Activated CD8-positive, alpha-beta T cell treated with anti-CD3 and anti-CD28 coated beads, Interleukin-2, amount 10 ng/mL, durations not matched to agents 7 days and 5 days (primary cell): ENCODE results near the gene SLC6A3. TPM values are rescaled to one million over a fixed set of nuclear protein-coding genes. Genes with fewer than 3 reads are reported as not detected.
"Not testable (repeated sequence)": the region's sequence is repeated elsewhere in the genome, so short reads cannot be mapped to it uniquely, and the experiment has no call there.

Experiments
- ATAC-seq: fragments of 150-1000 bp; cut with Tn5 transposase; one replicate; pipeline ENCODE4 v1.10.0; 2021; ENCODE audit warnings: moderate library complexity
- CTCF ChIA-PET: fragments of 350-600 bp; sonication (Branson Sonifier 250); formaldehyde crosslinking; loops from one replicate; lab custom pipeline; 2021; ENCODE audit warnings: antibody characterized with exemption; lab: Charles Lee
- POLR2A ChIA-PET: fragments of 350-600 bp; sonication (Branson Sonifier 250); formaldehyde crosslinking; loops from one replicate; lab custom pipeline; 2021; ENCODE audit warnings: antibody characterized with exemption; lab: Charles Lee
- DNase-seq: peaks from one replicate; pipeline ENCODE4 v3.0.0-alpha.2; 2020
- H3K27ac Mint-ChIP-seq: one replicate; pipeline ENCODE4 v1.8.0; 2021; ENCODE audit warnings: mild to moderate bottlenecking, mixed read lengths
- H3K27me3 Mint-ChIP-seq: one replicate; pipeline ENCODE4 v1.8.0; 2021; ENCODE audit warnings: low read depth, mixed read lengths
- H3K36me3 Mint-ChIP-seq: one replicate; pipeline ENCODE4 v1.8.0; 2021; ENCODE audit warnings: low read depth, mixed read lengths
- H3K4me1 Mint-ChIP-seq: one replicate; pipeline ENCODE4 v1.8.0; 2021; ENCODE audit warnings: low read depth, mixed read lengths
- H3K4me3 Mint-ChIP-seq: one replicate; pipeline ENCODE4 v1.8.0; 2021; ENCODE audit warnings: mild to moderate bottlenecking, mixed read lengths
- H3K9me3 Mint-ChIP-seq: one replicate; pipeline ENCODE4 v1.8.0; 2022; ENCODE audit warnings: mixed read lengths; ENCODE audit not compliant: insufficient read depth
- total RNA-seq, 2 experiments: library from RNA; stranded (reverse); gene quantifications; one replicate each; pipeline ENCODE4 v1.2.3, GENCODE V29; 2021

Gene SLC6A3
- total RNA-seq, 2 experiments from 2014 or later = not detected

DNA sequence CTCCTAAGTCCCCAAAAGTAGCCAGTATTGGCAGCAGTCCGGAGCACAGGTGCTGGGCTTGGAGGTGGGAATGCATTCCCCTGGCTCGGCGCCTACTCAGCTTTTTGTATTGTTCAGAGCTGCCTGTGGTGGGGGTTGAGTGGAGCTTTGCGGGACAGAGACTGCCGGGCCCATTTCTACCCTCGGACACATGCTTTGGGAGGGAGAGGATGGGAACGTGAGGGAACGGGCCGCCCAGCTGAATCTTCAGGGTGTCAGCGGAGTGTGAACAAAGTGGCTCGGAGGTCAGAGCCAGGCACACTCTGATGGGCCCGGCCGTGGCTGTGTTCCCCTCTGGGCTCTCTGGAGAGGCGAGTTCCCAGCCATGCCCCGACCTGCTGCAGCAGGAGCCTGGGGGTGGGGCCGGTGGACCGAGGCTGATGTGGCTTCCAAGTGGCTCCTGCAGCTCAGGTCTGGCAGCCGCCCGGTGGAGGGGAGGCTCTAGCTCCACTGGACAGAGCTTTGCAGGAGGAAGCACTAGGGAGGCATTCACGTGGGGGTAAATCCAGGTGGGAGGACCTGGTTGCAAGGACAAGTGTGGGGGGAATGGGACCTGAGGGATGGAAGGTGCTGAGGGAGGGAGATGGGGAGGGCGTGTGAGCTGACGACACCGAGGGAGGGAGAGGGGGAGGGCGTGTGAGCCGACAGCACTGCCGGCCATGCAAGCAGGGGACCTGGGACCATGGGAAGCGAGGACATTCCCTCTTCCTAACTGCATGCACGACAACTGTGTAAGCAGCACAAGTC lies 31.1 kb upstream of the SLC6A3 start:
- POLR2A ChIA-PET = no interaction called here
- H3K4me3 Mint-ChIP-seq = no peak overlapping the region
- CTCF ChIA-PET = no interaction called here
- H3K27ac Mint-ChIP-seq = no peak overlapping the region
- no peaks in the 10 kb centered on the region for H3K27me3 Mint-ChIP-seq
- ATAC-seq = no peak
- H3K36me3 Mint-ChIP-seq = peaks cover 12% of the 10 kb centered on the region
- DNase-seq = no peak
- H3K4me1 Mint-ChIP-seq = no peaks in the 10 kb centered on the region
- no peaks in the 10 kb centered on the region for H3K9me3 Mint-ChIP-seq

DNA sequence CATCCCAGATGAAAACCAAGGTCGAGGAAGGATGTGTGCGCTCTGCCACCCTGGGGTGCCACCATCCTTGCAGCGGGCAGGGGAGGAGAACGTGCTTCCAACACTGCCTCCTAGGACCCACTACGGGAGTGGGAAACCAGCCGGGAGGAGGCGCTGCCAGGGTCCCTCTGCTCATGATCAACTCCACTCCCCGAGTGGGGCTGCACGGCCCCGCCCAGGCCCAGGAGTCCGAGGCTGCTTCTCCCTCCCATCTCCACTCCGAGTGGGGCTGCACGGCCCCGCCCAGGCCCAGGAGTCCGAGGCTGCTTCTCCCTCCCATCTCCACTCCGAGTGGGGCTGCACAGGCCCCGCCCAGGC lies 30.3 kb upstream of the SLC6A3 start:
- ATAC-seq, H3K27ac Mint-ChIP-seq, H3K9me3 Mint-ChIP-seq, POLR2A ChIA-PET, H3K4me1 Mint-ChIP-seq, H3K27me3 Mint-ChIP-seq, CTCF ChIA-PET, H3K4me3 Mint-ChIP-seq, DNase-seq: not testable (repeated sequence)
- peaks cover 12% of the 10 kb centered on the region for H3K36me3 Mint-ChIP-seq

DNA sequence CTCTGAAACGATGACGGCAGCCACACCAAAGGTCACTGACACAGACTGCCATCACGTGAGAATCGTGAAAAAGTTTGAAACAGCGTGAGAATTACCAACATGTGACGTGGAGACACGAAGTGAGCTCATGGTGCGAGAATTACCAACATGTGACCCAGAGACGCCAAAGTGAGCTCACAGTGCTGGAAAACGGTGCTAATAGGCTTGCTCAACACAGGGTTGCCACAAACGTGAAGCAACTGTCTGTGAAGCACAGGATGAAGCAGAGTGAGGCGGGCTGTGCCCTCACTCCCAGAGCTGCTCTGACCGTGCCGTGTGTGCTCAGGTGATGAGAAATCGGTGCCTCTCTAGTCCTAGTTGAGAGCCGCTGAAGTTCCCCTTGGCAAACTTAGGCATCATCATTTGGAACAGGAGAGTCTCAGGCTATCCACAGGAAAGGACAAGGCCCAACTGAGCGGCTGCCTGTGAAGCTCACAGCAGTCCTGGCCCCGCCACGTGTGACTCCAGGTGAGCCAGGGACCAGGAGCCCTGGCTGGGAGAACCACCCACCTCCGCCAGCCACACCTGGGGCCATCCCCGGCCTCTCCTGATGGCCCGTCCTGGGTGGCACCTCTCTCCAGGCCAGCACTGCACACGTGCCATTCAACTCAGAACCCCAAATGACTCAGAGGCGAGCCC lies 29.8 kb upstream of the SLC6A3 start:
- H3K27ac Mint-ChIP-seq = no peak overlapping the region
- ATAC-seq (no peak), DNase-seq (no peak)
- no peak overlapping the region for H3K4me3 Mint-ChIP-seq
- ChIA-PET POLR2A (no interaction called here), CTCF (interaction anchor here (1.3 kb wide), 1 partner anchor 170 kb away, joined by 5 read pairs; no protein-coding TSS in a partner anchor)
- peaks cover 12% of the 10 kb centered on the region for H3K36me3 Mint-ChIP-seq
- no peaks in the 10 kb centered on the region for H3K4me1 Mint-ChIP-seq
- no peaks in the 10 kb centered on the region for H3K9me3 Mint-ChIP-seq
- no peaks in the 10 kb centered on the region for H3K27me3 Mint-ChIP-seq

DNA sequence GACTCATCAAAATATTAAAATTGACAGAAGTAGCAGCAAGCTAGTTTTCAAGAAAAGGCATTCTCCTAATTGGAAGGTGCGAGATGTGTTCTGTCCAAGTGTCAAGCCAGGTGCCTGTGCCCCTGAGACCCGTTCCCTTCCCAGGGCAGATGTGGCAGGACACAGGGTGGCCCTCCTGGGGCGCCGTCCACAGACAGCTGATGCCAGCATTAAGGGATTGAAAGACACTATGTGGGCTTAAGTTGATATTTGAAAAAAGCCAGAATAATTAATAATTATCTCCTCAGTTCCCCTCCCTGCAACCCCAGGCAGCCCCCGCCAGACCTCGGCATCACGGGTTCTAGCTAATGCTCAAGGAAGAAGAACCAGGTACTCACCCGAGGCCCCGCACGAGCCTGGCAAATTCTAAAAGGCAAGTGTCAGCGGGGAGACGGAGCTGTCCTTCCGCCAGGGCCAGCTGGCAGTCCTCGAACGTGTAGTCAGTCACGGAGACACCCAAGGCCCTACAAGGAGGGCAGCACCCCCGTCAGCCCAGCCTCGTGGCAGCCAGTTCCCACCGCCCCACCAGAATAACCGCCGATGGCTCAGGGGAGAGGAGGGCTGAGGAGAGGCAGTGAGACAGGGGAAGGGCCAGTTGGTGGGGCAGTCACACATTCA lies 29.1 kb upstream of the SLC6A3 start:
- Mint-ChIP-seq H3K27me3 (no peaks in the 10 kb centered on the region), H3K4me1 (no peaks in the 10 kb centered on the region), H3K4me3 (no peak overlapping the region), H3K27ac (no peak overlapping the region), H3K9me3 (no peaks in the 10 kb centered on the region), H3K36me3 (peaks cover 12% of the 10 kb centered on the region)
- ATAC-seq = no peak
- DNase-seq = no peak
- POLR2A ChIA-PET = no interaction called here
- CTCF ChIA-PET = interaction anchor here (1.3 kb wide), 1 partner anchor 171 kb away, joined by 5 read pairs; no protein-coding TSS in a partner anchor

DNA sequence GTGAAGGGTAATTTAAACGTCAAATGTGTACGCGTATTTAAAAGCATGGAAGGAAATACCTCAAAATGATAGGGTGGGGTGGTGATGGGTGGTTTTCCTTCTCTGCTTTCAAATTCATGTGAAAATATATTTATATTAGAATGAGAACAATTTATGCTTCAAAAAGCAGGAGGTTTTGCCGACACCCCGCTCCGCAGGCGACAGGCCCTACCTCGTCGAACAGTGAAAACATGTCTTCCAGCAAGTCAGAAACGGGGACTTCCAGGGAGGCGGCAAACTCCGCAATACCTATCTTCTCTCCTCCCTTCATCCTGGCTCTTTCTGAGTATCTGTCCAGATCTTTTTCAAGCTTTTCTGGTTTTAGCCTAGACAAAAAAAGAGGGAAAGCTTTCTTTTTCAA lies 28.5 kb upstream of the SLC6A3 start:
- Mint-ChIP-seq H3K4me1 (no peaks in the 10 kb centered on the region), H3K9me3 (no peaks in the 10 kb centered on the region), H3K4me3 (no peak overlapping the region), H3K27ac (no peak overlapping the region), H3K27me3 (no peaks in the 10 kb centered on the region), H3K36me3 (peaks cover 9% of the 10 kb centered on the region)
- ChIA-PET CTCF (interaction anchor here (1.3 kb wide), 1 partner anchor 171 kb away, joined by 5 read pairs; no protein-coding TSS in a partner anchor), POLR2A (no interaction called here)
- no peak for ATAC-seq
- no peak for DNase-seq

DNA sequence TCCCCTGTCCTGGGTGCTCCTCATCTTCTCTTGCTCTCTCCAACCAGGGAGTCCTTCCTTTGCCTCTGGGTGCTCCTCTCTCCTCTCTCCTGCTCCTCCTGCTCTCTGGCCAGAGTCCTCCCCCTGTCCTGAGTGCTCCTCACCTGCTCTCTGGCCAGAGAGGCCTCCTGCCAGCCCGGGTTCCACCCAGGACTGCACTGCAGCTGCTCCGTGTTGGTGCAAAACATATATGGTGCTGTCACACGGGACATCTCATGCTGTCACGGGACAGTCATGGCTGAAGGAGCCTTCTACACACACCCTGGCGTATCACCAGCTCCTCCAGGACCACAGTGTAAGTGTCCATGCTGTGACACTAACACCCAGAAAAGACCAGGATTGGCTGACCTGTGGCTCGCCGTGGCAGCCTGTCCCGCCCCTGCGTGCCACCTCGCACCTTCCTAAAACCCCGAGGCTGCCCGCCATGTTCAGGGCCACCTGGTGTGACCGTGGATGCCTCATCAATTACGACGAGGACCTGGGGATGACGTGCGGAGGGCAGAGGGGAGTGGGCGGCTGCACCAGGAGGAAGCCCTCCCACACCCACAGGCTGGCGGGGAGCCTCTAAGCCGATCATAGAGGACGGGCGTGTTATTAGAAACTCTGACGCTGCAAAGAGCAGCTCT lies 27.9 kb upstream of the SLC6A3 start:
- no peaks in the 10 kb centered on the region for H3K4me1 Mint-ChIP-seq
- peaks cover 12% of the 10 kb centered on the region for H3K36me3 Mint-ChIP-seq
- ChIA-PET POLR2A (no interaction called here), CTCF (no interaction called here)
- ATAC-seq (no peak), DNase-seq (no peak)
- no peaks in the 10 kb centered on the region for H3K9me3 Mint-ChIP-seq
- no peak overlapping the region for H3K4me3 Mint-ChIP-seq
- no peaks in the 10 kb centered on the region for H3K27me3 Mint-ChIP-seq
- H3K27ac Mint-ChIP-seq = no peak overlapping the region

DNA sequence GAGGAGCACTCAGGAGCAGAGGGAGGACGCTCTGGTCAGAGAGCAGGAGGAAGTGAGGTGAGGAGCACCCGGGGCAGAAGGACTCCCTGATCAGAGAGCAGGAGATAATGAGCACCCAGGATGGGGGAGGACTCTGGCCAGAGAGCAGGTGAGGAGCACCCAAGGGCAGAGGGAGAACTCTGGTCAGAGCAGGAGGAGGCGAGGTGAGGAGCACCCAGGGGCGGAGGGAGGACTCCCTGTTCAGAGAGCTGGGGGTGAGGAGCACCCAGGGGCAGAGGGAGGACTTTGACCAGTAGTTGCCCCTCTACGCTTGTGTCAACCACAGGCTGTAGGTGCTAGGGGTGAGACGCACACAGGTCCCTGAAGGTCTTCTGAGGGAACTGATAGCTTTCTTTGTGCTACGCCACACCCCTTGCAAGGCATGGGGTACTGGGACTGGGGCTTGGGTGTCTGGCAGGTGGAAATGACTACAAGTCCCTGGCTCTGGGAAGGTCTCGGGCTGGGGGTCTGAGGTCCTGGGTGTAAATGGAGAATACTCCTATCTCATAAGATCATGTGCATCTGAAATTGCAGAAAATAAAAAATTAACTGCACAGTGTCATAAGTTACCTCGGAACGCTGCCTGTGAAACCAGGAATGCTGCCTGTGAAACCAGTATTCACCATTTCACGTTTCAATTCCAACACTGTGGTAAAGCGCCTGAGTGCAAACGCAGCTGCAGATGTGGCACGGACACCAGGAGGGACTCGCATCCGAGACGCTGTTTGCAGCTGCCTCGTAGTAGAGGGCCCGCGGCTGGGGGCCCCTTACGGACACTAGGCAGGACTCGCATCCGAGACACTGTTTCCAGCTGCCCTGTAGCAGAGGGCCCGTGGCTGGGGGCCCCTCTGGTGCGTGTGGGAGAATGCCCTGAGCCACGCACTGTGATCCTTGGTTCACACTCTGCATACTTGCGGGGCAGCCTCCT lies 27.0 kb upstream of the SLC6A3 start:
- H3K27ac Mint-ChIP-seq = no peak overlapping the region
- CTCF ChIA-PET = no interaction called here

DNA sequence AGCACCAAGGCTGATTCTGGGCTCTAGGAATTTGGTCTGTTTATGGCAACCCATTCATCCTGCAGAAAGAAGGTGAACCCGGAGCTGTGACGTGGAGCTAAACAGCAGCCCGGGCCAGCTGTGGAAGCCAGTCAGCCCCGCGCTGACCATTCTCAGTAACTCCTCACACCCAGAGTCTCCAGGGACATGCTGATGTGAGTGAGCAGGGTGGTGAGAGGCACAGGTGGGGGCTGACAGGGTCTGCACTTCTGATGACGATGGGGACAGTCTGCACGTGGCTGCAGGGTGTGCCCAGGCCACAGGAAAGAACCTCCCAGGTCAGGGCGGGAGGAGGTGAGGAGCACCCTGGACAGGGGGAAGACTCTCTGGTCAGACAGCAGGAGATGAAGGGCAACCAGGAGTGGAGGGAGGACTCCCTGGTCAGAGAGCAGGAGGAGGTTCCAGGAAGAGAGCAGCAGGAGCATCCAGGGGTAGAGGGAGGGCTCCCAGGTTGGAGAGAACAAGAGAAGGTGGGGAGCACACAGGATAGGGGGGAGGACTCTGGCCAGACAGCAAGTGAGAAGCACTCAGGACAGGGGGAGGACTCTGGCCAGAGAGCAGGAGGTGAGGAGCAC lies 26.1 kb upstream of the SLC6A3 start:
- ChIA-PET CTCF (interaction anchor here (1.8 kb wide), 1 partner anchor 8 kb away, joined by 4 read pairs; no protein-coding TSS in a partner anchor), POLR2A (no interaction called here)
- Mint-ChIP-seq H3K27ac (no peak overlapping the region), H3K4me1 (no peaks in the 10 kb centered on the region), H3K4me3 (no peak overlapping the region), H3K27me3 (no peaks in the 10 kb centered on the region), H3K9me3 (no peaks in the 10 kb centered on the region), H3K36me3 (peaks cover 21% of the 10 kb centered on the region)
- DNase-seq (no peak), ATAC-seq (no peak)

More for the DNA sequence above, 27.0 kb upstream of the SLC6A3 start:
- H3K9me3 Mint-ChIP-seq = no peaks in the 10 kb centered on the region
- DNase-seq (no peak), ATAC-seq (no peak)
- H3K4me3 Mint-ChIP-seq = no peak overlapping the region
- no peaks in the 10 kb centered on the region for H3K27me3 Mint-ChIP-seq
- H3K4me1 Mint-ChIP-seq = no peaks in the 10 kb centered on the region
- POLR2A ChIA-PET = no interaction called here
- H3K36me3 Mint-ChIP-seq = peaks cover 17% of the 10 kb centered on the region

DNA sequence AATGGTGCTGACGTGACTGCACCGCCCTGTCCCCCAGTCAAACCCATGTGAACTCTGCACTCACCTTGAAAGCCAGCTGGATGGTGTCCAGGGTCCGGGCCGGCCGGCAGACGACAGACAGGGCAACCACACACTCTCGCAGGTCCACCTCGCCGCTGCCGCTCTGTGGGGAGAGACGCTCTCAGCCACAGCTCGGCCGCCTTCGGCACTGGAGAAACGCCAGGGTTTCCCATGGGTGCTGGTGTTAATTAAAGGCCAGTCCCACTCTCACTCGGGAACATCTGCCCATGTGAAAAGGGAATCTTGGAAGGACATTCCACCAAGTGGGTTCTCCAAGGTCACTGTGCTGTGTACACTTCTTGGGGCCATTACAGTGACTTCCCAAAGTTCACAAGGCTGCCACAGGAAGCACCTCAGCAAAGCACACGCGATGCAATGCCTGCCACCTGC lies 25.5 kb upstream of the SLC6A3 start:
- Mint-ChIP-seq H3K27me3 (no peaks in the 10 kb centered on the region), H3K27ac (no peak overlapping the region), H3K36me3 (peaks cover 26% of the 10 kb centered on the region), H3K4me3 (no peak overlapping the region), H3K4me1 (no peaks in the 10 kb centered on the region), H3K9me3 (no peaks in the 10 kb centered on the region)
- DNase-seq (no peak), ATAC-seq (no peak)
- ChIA-PET POLR2A (no interaction called here), CTCF (interaction anchor here (1.8 kb wide), 1 partner anchor 9 kb away, joined by 4 read pairs; no protein-coding TSS in a partner anchor)

DNA sequence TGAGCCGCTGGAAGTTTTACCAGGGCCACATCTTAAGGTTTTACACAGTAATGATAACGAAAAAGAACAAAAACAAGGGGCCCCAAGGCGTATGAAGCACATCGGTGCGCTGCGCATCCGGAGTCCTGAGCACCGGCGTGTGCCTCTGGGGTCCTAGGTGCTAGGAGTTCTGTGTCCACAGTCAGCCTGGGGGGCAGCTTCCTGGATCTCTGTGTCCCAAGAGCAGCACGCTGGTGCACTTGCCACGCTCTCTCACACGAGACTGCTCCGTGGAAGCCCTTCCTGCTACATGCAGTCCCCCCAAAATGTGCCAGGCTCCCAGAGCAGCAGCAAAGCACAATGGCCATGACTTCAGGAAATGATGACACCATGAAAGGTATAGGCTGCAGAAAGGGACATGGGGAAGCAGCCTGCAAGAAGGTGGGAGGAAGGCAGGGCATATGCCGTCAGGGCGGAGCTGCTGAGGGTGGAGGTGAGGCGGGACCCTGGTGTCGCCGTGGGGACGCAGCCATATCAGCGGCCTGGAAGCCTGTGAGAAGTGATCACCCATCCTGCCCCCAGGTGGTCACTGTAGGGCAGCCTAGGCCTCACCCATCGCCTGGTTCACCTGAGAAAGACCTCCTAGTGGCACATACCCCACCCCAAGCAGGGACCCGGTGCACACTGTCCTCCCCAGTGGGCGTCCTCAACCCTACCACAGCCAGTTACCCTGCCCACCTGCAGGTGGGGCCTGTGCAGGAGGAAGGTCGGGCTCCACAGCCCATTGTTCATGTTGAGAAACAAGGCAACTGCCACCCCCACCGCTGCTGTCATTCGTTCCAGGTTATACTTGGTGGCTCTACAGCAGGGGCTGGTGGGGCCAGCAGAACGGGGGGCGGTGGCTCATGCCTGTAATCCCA lies 23.6 kb upstream of the SLC6A3 start:
- ChIA-PET POLR2A (no interaction called here), CTCF (no interaction called here)

More for the DNA sequence above, 23.6 kb upstream of the SLC6A3 start:
- no peaks in the 10 kb centered on the region for H3K27me3 Mint-ChIP-seq
- no peaks in the 10 kb centered on the region for H3K4me1 Mint-ChIP-seq
- no peak overlapping the region for H3K27ac Mint-ChIP-seq
- ATAC-seq (no peak), DNase-seq (no peak)
- H3K4me3 Mint-ChIP-seq = no peak overlapping the region
- H3K9me3 Mint-ChIP-seq = no peaks in the 10 kb centered on the region
- H3K36me3 Mint-ChIP-seq = peaks cover 44% of the 10 kb centered on the region
